K562 (cell line): ENCODE data around the gene CYBB. TPM values are rescaled to one million over a fixed set of nuclear protein-coding genes. Genes with fewer than 3 reads are reported as not detected.

Source experiments
- ATAC-seq: fragments of 200-7000 bp; cut with Tn5 transposase; 3 replicates; pipeline ENCODE4 v1.9.1; 2020; ENCODE audit warnings: moderate library complexity
- BruUV-seq: library from RNA; stranded (reverse); fragments of 400-500 nt; replicated peaks from 2 replicates; lab custom pipeline; 2021; lab: Mats Ljungman, UMichigan
- CTCF ChIA-PET: fragments of 300-600 bp; formaldehyde crosslinking; extraction: SDS; loops from one replicate; lab custom pipeline; 2021; ENCODE audit warnings: low intra/inter-chr PET ratio; lab: Yijun Ruan, JAX
- POLR2A ChIA-PET: fragments of 300-600, 350-650 bp; sonication (Branson Sonifier 250); formaldehyde crosslinking; extraction: SDS; loops from one replicate; lab custom pipeline; 2021; ENCODE audit warnings: antibody characterized with exemption, inconsistent platforms; lab: Yijun Ruan, JAX
- DNase-seq, 4 experiments: peaks; one replicate each; pipeline versions ENCODE4 v3.0.0 to v3.0.0-alpha.2; 2011 to 2018; ENCODE audit warnings: low spot score in 3 of 4, mixed read lengths in 3 of 4; ENCODE audit errors: extremely low read depth in 1 of 4
- FAIRE-seq: peaks from 2 replicates; lab custom pipeline; 2011; peaks lifted over from hg19 to GRCh38; lab: Jason Lieb, UNC
- H2AFZ ChIP-seq: 2 replicates; pipeline ENCODE4 v1.6.0; 2011; ENCODE audit warnings: low read depth, low read length, control low read depth, inconsistent platforms
- H3K27ac ChIP-seq: fragments of 200-600 bp; 3 replicates; pipeline ENCODE4 v1.8.0; 2011; ENCODE audit warnings: low read depth, mild to moderate bottlenecking, control low read depth, inconsistent platforms, low read length, moderate library complexity, mixed read lengths; ENCODE audit errors: extremely low read depth
- H3K27me3 ChIP-seq, 2 experiments: fragments of 300-600 bp in 1 of 2; 2 replicates in 1 of 2; 3 replicates in 1 of 2; pipeline versions ENCODE4 v1.6.0 to v1.8.0; 2011; ENCODE audit warnings: inconsistent platforms in 2 of 2, low read length in 2 of 2, mild to moderate bottlenecking in 1 of 2, mixed read lengths in 1 of 2, moderate library complexity in 1 of 2; ENCODE audit not compliant: control insufficient read depth in 2 of 2, insufficient read depth in 2 of 2
- H3K36me3 ChIP-seq: fragments of 300-600 bp; 3 replicates; pipeline ENCODE4 v1.8.0; 2011; ENCODE audit warnings: mild to moderate bottlenecking, low read length, inconsistent platforms; ENCODE audit not compliant: control insufficient read depth, insufficient read depth
- H3K4me1 ChIP-seq, 2 experiments: fragments of 200-600 bp in 1 of 2; replicated peaks in 1 of 2; 2 replicates in 1 of 2; 3 replicates in 1 of 2; pipeline versions ENCODE4 v1.5.1 to v1.8.0; 2011; ENCODE audit warnings: inconsistent platforms in 2 of 2, low read length in 2 of 2, mild to moderate bottlenecking in 1 of 2, mixed read lengths in 1 of 2, moderate library complexity in 1 of 2; ENCODE audit not compliant: control insufficient read depth in 2 of 2, insufficient read depth in 2 of 2
- H3K4me2 ChIP-seq: 2 replicates; pipeline ENCODE4 v1.6.1; 2011; ENCODE audit warnings: low read length, control low read depth, inconsistent platforms, mixed read lengths; ENCODE audit not compliant: insufficient read depth
- H3K4me3 ChIP-seq: fragments of 200-600 bp; sonication (generic), shearing (Covaris generic); 2 replicates; pipeline ENCODE4 v1.5.1; 2016; ENCODE audit warnings: control low read depth, inconsistent platforms
- H3K79me2 ChIP-seq: fragments of 200-600 bp; 3 replicates; pipeline ENCODE4 v1.8.0; 2011; ENCODE audit warnings: low read length, inconsistent platforms; ENCODE audit not compliant: control insufficient read depth, insufficient read depth
- H3K9ac ChIP-seq, 2 experiments: 2 replicates each; pipeline versions ENCODE4 v1.6.0 to v1.6.1; 2011; ENCODE audit warnings: low read depth in 2 of 2, low read length in 2 of 2, control low read depth in 1 of 2, inconsistent platforms in 1 of 2, mild to moderate bottlenecking in 1 of 2, mixed read lengths in 1 of 2; ENCODE audit not compliant: insufficient read depth in 1 of 2
- H3K9me1 ChIP-seq: one replicate; pipeline ENCODE4 v1.6.0; 2011; ENCODE audit warnings: inconsistent platforms, mild to moderate bottlenecking, low read length, moderate library complexity; ENCODE audit not compliant: control insufficient read depth, insufficient read depth
- H3K9me3 ChIP-seq: replicated peaks from 2 replicates; pipeline ENCODE4 v1.5.1; 2011; ENCODE audit warnings: low read depth, low read length, inconsistent platforms; ENCODE audit not compliant: control insufficient read depth, insufficient read depth
- H4K20me1 ChIP-seq: replicated peaks from 2 replicates; pipeline ENCODE4 v1.6.1; 2011; ENCODE audit warnings: low read length, inconsistent platforms, mixed read lengths; ENCODE audit not compliant: control insufficient read depth, insufficient read depth
- BRD9 ChIP-seq: fragments of 450-650 bp; IDR thresholded peaks from 2 replicates; pipeline ENCODE4 v1.6.1; 2018; ENCODE audit warnings: low read depth; ENCODE audit not compliant: partially characterized antibody
- CBX1 ChIP-seq: sonication (generic); IDR thresholded peaks from 2 replicates; pipeline ENCODE4 v1.6.1; 2016; ENCODE audit warnings: antibody characterized with exemption, low read depth, mild to moderate bottlenecking
- CREM ChIP-seq: IDR thresholded peaks from 2 replicates; pipeline ENCODE4 v1.6.1; 2014; ENCODE audit warnings: antibody characterized with exemption, low read depth
- CSDE1 ChIP-seq, 2 experiments: fragments of 450-650 bp; IDR thresholded peaks; 2 replicates each; pipeline ENCODE4 v1.6.1; 2016; ENCODE audit warnings: mild to moderate bottlenecking in 1 of 2
- MAFG ChIP-seq: fragments of 450-650 bp; conservative IDR thresholded peaks from 2 replicates; pipeline ENCODE4 v1.6.1; 2016; ENCODE audit warnings: missing genetic modification characterization, missing compliant biosample characterization
- NR4A1 ChIP-seq, 2 experiments: fragments of 250-450 bp in 1 of 2; fragments of 450-650 bp in 1 of 2; sonication (Bioruptor Pico) in 1 of 2; IDR thresholded peaks; 2 replicates each; pipeline versions ENCODE4 v1.4.0 to v1.6.1; 2016 to 2020; ENCODE audit warnings: mild to moderate bottlenecking in 2 of 2, missing compliant biosample characterization in 1 of 2, missing genetic modification characterization in 1 of 2, moderate library complexity in 1 of 2
- POLR3G ChIP-seq: IDR thresholded peaks from 2 replicates; pipeline ENCODE4 v1.6.1; 2011; ENCODE audit not compliant: insufficient read length, insufficient replicate concordance; ENCODE audit errors: extremely low read depth
- PRMT5 ChIP-seq: sonication (generic); formaldehyde crosslinking; IDR thresholded peaks from 2 replicates; pipeline ENCODE4 v1.5.0; 2020; ENCODE audit warnings: missing genetic modification reagents
- RBFOX2 ChIP-seq: fragments of 200-400 bp; formaldehyde crosslinking; IDR thresholded peaks from 2 replicates; pipeline ENCODE4 v1.6.1; 2017; ENCODE audit warnings: low read depth, mild to moderate bottlenecking, low read length, moderate library complexity
- RBM39 ChIP-seq: fragments of 200-400 bp; formaldehyde crosslinking; optimal IDR thresholded peaks from 2 replicates; pipeline ENCODE3; 2018; ENCODE audit warnings: low read depth, low read length
- TARDBP ChIP-seq: fragments of 450-650 bp; IDR thresholded peaks from 2 replicates; pipeline ENCODE4 v1.6.1; 2016
- TFAP4 ChIP-seq: sonication (generic); formaldehyde crosslinking; IDR thresholded peaks from 2 replicates; pipeline ENCODE4 v1.8.0; 2022; ENCODE audit warnings: missing genetic modification reagents, mild to moderate bottlenecking, moderate library complexity, borderline replicate concordance
- TOE1 ChIP-seq, 2 experiments: fragments of 450-650 bp in 1 of 2; sonication (generic) in 1 of 2; formaldehyde crosslinking in 1 of 2; IDR thresholded peaks; 2 replicates each; pipeline versions ENCODE4 v1.7.1 to v1.8.0; 2016 to 2022; ENCODE audit warnings: borderline replicate concordance in 2 of 2, mild to moderate bottlenecking in 2 of 2, antibody characterized with exemption in 1 of 2, inconsistent platforms in 1 of 2, low read depth in 1 of 2, missing genetic modification reagents in 1 of 2, moderate library complexity in 1 of 2
- ZC3H11A ChIP-seq: IDR thresholded peaks from 2 replicates; pipeline ENCODE4 v1.6.1; 2012; ENCODE audit warnings: low read depth, low read length, improper control_type of control experiment
- ZNF212 ChIP-seq: fragments of 450-650 bp; formaldehyde crosslinking; IDR thresholded peaks from 2 replicates; pipeline ENCODE4 v1.4.0; 2020; ENCODE audit warnings: mild to moderate bottlenecking
- ZNF561 ChIP-seq: fragments of 450-650 bp; formaldehyde crosslinking; conservative IDR thresholded peaks from 2 replicates; pipeline ENCODE4 v1.4.0; 2020; ENCODE audit warnings: mild to moderate bottlenecking, moderate library complexity
- ZNF740 ChIP-seq, 3 experiments: fragments of 200-800 bp in 1 of 3; sonication (Bioruptor generic) in 1 of 3; sonication (generic) in 1 of 3; formaldehyde crosslinking in 1 of 3; IDR thresholded peaks; 2 replicates each; pipeline versions ENCODE4 v1.6.1 to v1.8.0; 2016 to 2022; ENCODE audit warnings: mild to moderate bottlenecking in 2 of 3, missing compliant biosample characterization in 2 of 3, missing genetic modification characterization in 2 of 3, missing genetic modification reagents in 1 of 3
- ZNF780A ChIP-seq: fragments of 250-450 bp; sonication (Bioruptor Pico); IDR thresholded peaks from 2 replicates; pipeline ENCODE4 v1.5.0; 2021; ENCODE audit warnings: mild to moderate bottlenecking
- ZNF785 ChIP-seq: fragments of 250-450 bp; sonication (Bioruptor Pico); IDR thresholded peaks from 2 replicates; pipeline ENCODE4 v1.4.0; 2020; ENCODE audit warnings: mild to moderate bottlenecking
- WGBS: fragments of 100-300 bp; shearing (Covaris generic); methylation state at CpG from one replicate; pipeline ENCODE4 v1.1.6; 2016; ENCODE audit warnings: low coverage, mixed read lengths; ENCODE audit not compliant: insufficient coverage; ENCODE audit errors: missing lambda C conversion rate; 5-methylcytosine and 5-hydroxymethylcytosine counted together
- in situ Hi-C: fragments of 300-500 bp; cut with MboI; formaldehyde crosslinking; loops from 4 replicates; pipeline ENCODE4 v1.15.0; 2018; ENCODE audit warnings: inconsistent platforms, mixed read lengths
- intact Hi-C: fragments of 100-400 bp; cut with micrococcal nuclease; formaldehyde crosslinking; loops from 2 replicates; pipeline ENCODE4 v1.14.2; 2022
- polyA plus RNA-seq, 8 experiments: library from polyadenylated mRNA; depleted of rRNA in 4 of 8; stranded (reverse) in 5 of 8; unstranded in 3 of 8; fragments of >200 nt; fragmentation: Nextera tagmentation in 2 of 8; fragmentation: Illumina TruSeq in 1 of 8; extraction: Ambion mirVana in 2 of 8; extraction: Trizol in 1 of 8; gene quantifications; 2 replicates each; pipeline versions ENCODE4 v1.2.1 to v1.2.3, GENCODE V29; 2011 to 2014; ENCODE audit warnings: inconsistent platforms in 1 of 8, missing spikeins in 1 of 8
- total RNA-seq, 7 experiments: library from RNA; depleted of rRNA in 6 of 7; stranded (reverse); fragments of >200 nt in 6 of 7; fragmentation: Illumina TruSeq in 2 of 7; extraction: Trizol in 2 of 7; gene quantifications; 2 replicates each; pipeline versions ENCODE4 v1.2.1 to v1.2.3, GENCODE V29; 2011 to 2021; ENCODE audit warnings: low replicate concordance in 1 of 7
- TF ChIP-seq, protein P1 (sequence below): fragments of 250-450 bp; sonication (Bioruptor Pico); IDR thresholded peaks from 2 replicates; pipeline ENCODE4 v1.4.0; 2020; ENCODE audit warnings: borderline replicate concordance

The CYBB gene
- total and polyA plus RNA-seq, 9 of the 15 experiments (the other 6 are each of a cell fraction or from before 2014, with no cell fraction given) = 0.25 to 1.3 (median 0.74) TPM

DNA sequence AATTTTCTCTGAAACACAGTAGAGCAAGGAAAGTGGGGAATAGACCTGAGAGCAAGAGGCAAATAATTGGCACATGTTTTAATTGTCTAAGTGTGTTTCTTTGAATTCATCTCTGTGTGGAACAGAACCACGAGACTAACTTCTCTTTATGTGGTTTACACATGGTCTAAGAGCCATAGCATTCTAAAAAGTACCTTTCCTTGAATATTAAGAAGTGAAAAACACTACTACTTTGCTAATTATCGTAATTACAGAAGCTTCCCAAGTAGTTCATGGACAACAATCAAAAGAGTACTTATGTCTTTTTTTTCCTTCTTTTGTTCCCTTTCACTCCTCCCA, 2.9 kb upstream of the CYBB start (continued):
- TF ChIP-seq NR4A1 (CRISPR knock-in tag; IDR thresholded peaks at IDR 0.05) = no peak
- TF ChIP-seq NR4A1 (tag; IDR thresholded peaks at IDR 0.05) = no peak
- TF ChIP-seq PRMT5 (CRISPR knock-in tag) = no peak

- no peak overlapping the region for H3K27ac ChIP-seq
- in situ Hi-C loops (no loop called here), intact Hi-C loops (no loop called here)
- no peaks in the 10 kb centered on the region for H3K9me3 ChIP-seq
- BruUV-seq = no TSS peak
- DNase-seq (no peak), ATAC-seq (no peak), FAIRE-seq (no peak)
- H3K27me3 ChIP-seq = no peaks in the 10 kb centered on the region
- POLR2A ChIA-PET = no interaction called here
- no peak overlapping the region for H3K9ac ChIP-seq
- peaks cover 0 to 5% of the 10 kb centered on the region in 2 experiments; a peak in 2 of 5 replicates for H3K4me1 ChIP-seq
- H2AFZ ChIP-seq = no peak overlapping the region
- no peaks in the 10 kb centered on the region for H3K79me2 ChIP-seq
- no peak overlapping the region for H3K4me2 ChIP-seq
- H3K9me1 ChIP-seq = no peaks in the 10 kb centered on the region
- no peak overlapping the region for H3K4me3 ChIP-seq
- CTCF ChIA-PET = no interaction called here
- H4K20me1 ChIP-seq = no peaks in the 10 kb centered on the region
- H3K36me3 ChIP-seq = no peaks in the 10 kb centered on the region
- WGBS = 64% methylated on average over 4 of the region's 4 CpGs
- TF ChIP-seq RBM39 (no peak), CREM (no peak), ZNF740 (CRISPR knock-in tag; IDR thresholded peaks at IDR 0.05) (no peak), ZNF740 (tag; IDR thresholded peaks at IDR 0.05) (no peak), ZNF561 (CRISPR knock-in tag) (no peak), ZNF785 (no peak), TARDBP (no peak), MAFG (tag) (no peak), ZNF212 (CRISPR knock-in tag) (no peak), TFAP4 (CRISPR knock-in tag) (no peak), CBX1 (no peak), RBFOX2 (no peak), TOE1 (IDR thresholded peaks at IDR 0.05; ENCODE audit: borderline replicate concordance) (no peak), TOE1 (CRISPR knock-in tag; IDR thresholded peaks at IDR 0.05; ENCODE audit: borderline replicate concordance, low read depth) (no peak), POLR3G (no peak), ZNF780A (CRISPR knock-in tag) (no peak), BRD9 (no peak), CSDE1 (IDR thresholded peaks at IDR 0.05) (no peak), ZC3H11A (no peak)
- TF ChIP-seq, protein P1, sequence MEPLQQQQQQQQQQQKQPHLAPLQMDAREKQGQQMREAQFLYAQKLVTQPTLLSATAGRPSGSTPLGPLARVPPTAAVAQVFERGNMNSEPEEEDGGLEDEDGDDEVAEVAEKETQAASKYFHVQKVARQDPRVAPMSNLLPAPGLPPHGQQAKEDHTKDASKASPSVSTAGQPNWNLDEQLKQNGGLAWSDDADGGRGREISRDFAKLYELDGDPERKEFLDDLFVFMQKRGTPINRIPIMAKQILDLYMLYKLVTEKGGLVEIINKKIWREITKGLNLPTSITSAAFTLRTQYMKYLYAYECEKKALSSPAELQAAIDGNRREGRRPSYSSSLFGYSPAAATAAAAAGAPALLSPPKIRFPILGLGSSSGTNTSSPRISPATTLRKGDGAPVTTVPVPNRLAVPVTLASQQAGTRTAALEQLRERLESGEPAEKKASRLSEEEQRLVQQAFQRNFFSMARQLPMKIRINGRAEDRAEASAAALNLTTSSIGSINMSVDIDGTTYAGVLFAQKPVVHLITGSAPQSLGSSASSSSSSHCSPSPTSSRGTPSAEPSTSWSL (CRISPR knock-in tag) = no peak
Observed at GRCh38 chrX:37781081-37781480, 1.2 kb downstream of the CYBB start.
